KG1 (cell line): ENCODE results near the gene NPSR1.
"Not testable (repeated sequence)": the region's sequence is repeated elsewhere in the genome, so short reads cannot be mapped to it uniquely, and the experiment has no call there.

Source experiments
- DNase-seq: peaks from one replicate; lab custom pipeline; 2025; lab: John Stamatoyannopoulos, UW

NPSR1 gene

GRCh38 chr7:34758111-34758601 is 100.1 kb downstream of the NPSR1 start:
- no peak for DNase-seq

- no peak for DNase-seq
These were observed 101.6 kb downstream of the NPSR1 start for GRCh38 chr7:34759477-34760125.

GRCh38 chr7:34760271-34760670 is 102.3 kb downstream of the NPSR1 start:
- no peak for DNase-seq

GRCh38 chr7:34761206-34761605 is 103.2 kb downstream of the NPSR1 start:
- DNase-seq = no peak

- no peak for DNase-seq
These were observed 103.6 kb downstream of the NPSR1 start for GRCh38 chr7:34761627-34762026.

GRCh38 chr7:34762764-34763163 is 104.7 kb downstream of the NPSR1 start:
- no peak for DNase-seq

- no peak for DNase-seq
These were observed 114.4 kb downstream of the NPSR1 start for GRCh38 chr7:34772296-34772938.

- no peak for DNase-seq
These were observed 118.8 kb downstream of the NPSR1 start for GRCh38 chr7:34776748-34777358.

GRCh38 chr7:34780546-34780945 is 122.5 kb downstream of the NPSR1 start:
- DNase-seq = no peak

- DNase-seq = no peak
These were observed 129.6 kb downstream of the NPSR1 start for GRCh38 chr7:34787586-34787985.

GRCh38 chr7:34806831-34807230 is 148.8 kb downstream of the NPSR1 start:
- no peak for DNase-seq

GRCh38 chr7:34807548-34808340 is 149.7 kb downstream of the NPSR1 start:
- DNase-seq = no peak

- not testable (repeated sequence) for DNase-seq
These were observed 156.3 kb downstream of the NPSR1 start for GRCh38 chr7:34814203-34814842.

- no peak for DNase-seq
These were observed 164.0 kb downstream of the NPSR1 start for GRCh38 chr7:34821932-34822558.

GRCh38 chr7:34823650-34824258 is 165.7 kb downstream of the NPSR1 start:
- peak; percentile 8 for DNase-seq

- no peak for DNase-seq
These were observed 167.2 kb downstream of the NPSR1 start for GRCh38 chr7:34825221-34825620.

- no peak for DNase-seq
These were observed 172.4 kb downstream of the NPSR1 start for GRCh38 chr7:34830390-34830789.

- DNase-seq = no peak
These were observed 173.4 kb downstream of the NPSR1 start for GRCh38 chr7:34831436-34831835.

GRCh38 chr7:34832020-34832419 is 174.0 kb downstream of the NPSR1 start:
- no peak for DNase-seq

- no peak for DNase-seq
These were observed 178.0 kb downstream of the NPSR1 start for GRCh38 chr7:34835901-34836600.
